ENCODE data around the gene PRKG1.

DNA sequence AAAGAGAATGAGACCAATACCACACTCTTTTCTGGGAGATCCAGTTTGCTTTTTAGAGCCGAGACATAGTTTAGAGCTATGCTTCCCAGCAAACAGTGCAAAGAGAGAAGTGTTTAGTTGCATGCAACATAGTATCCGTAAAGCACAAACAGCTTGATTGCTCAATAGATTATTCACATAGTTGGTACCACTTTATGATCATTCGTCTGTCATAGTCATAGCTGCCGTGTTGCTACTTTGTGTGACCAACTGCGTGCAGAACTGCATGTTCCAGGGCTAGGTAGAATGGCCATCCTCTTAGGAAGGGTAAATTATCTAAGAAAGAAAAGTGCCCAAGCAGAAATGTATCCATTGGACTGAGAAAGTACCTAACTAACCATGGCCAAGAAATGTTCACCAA, 1036.3 kb downstream of the PRKG1 start:
- TF ChIP-seq EZH2 (IDR thresholded peaks at IDR 0.05; ENCODE audit: insufficient read depth, poor library complexity, severe bottlenecking) (no peak), EZH2phosphoT487 (IDR thresholded peaks at IDR 0.05; ENCODE audit: insufficient read depth, low read depth) (no peak)

All from GM23248 (cell line).